Mucosa of stomach (tissue), 1 donor: ENCODE data around the gene MET.

Experiments used
- H3K27me3 ChIP-seq: one replicate; pipeline ENCODE4 v1.7.0; 2013; ENCODE audit warnings: mild to moderate bottlenecking, low read length; ENCODE audit not compliant: control insufficient read depth, insufficient read depth
- H3K36me3 ChIP-seq: one replicate; pipeline ENCODE4 v1.7.0; 2013; ENCODE audit warnings: low read length; ENCODE audit not compliant: control insufficient read depth, insufficient read depth
- H3K4me1 ChIP-seq: one replicate; pipeline ENCODE4 v1.7.0; 2013; ENCODE audit warnings: mild to moderate bottlenecking, low read length; ENCODE audit not compliant: control insufficient read depth, insufficient read depth
- H3K4me3 ChIP-seq: one replicate; pipeline ENCODE4 v1.7.0; 2013; ENCODE audit warnings: low read length
- H3K9ac ChIP-seq: one replicate; pipeline ENCODE4 v1.7.0; 2013; ENCODE audit warnings: mild to moderate bottlenecking, low read length, moderate library complexity
- H3K9me3 ChIP-seq: one replicate; pipeline ENCODE4 v1.7.0; 2013; ENCODE audit warnings: mild to moderate bottlenecking, low read length, moderate library complexity; ENCODE audit not compliant: control insufficient read depth
- donor health status: Pancreatic carcinoma.

MET gene

DNA sequence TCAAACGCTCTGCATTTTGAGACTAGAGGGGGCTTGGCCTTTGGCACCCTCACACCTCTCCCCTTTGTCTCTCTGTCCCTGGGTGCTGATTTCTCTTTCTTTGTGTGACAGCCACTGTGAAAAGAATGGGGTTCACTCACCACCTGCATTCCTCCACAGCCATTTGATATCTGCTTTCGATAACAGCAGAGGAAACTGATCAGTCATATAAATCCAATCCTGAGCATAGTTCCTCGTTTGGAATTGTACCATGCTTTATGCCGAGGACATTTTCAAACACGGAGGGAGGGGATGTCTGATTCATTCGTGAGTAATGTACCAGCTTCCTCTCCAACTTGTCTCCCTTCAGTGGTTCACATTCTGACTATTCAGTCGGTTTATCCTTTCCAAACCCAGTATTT, 15.8 kb downstream of the MET start:
- no peak overlapping the region for H3K4me3 ChIP-seq
- H3K36me3 ChIP-seq: no peaks in the 10 kb centered on the region
- H3K4me1 ChIP-seq: peaks cover 11% of the 10 kb centered on the region
- no peak overlapping the region for H3K9ac ChIP-seq
- H3K27me3 ChIP-seq: no peaks in the 10 kb centered on the region
- no peaks in the 10 kb centered on the region for H3K9me3 ChIP-seq

DNA sequence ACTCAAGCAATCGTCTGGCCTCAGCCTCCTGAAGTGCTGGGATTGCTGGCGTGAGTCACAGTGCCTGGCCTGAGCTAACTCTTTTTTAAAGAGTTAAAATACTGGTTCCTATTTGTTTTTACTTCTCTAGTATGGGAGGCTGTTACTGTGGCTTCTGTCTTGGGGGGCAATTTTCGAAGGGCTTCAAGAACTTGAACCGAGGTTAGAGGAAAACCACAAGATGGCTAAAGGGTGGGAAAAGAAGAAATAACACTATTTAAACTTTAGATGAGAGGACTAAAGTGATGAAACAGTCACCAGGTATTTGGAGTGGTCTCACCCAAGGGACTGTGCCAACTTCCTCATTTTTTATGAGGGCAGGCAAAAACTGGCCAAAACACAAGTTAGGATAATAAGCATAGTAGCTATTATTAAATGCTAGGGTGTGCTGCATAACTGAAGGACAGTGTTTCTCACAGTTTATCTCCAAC, 17.8 kb downstream of the MET start:
- no peak overlapping the region for H3K9ac ChIP-seq
- peaks cover 14% of the 10 kb centered on the region for H3K4me1 ChIP-seq
- no peaks in the 10 kb centered on the region for H3K36me3 ChIP-seq
- H3K9me3 ChIP-seq: no peaks in the 10 kb centered on the region
- H3K4me3 ChIP-seq: no peak overlapping the region
- H3K27me3 ChIP-seq: no peaks in the 10 kb centered on the region

DNA sequence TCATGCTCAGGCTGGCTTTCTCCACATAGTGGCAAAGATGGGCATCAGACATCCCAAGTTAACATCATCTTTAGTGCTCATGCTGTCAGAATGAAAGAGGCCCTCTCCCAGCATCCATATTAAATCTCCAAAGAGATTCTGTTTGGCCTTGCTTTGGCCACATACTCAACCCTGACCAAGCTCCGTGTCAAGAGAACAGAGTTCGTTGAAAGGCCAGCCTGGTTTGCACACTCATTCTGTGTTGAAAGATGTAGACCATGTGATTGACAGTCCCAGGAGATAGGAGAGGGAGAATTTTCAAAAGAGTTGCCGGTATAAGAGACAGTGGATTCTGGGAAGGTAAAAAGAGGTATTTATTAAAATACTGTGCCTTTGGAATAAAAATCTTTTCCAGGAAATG, 19.7 kb downstream of the MET start:
- Histone ChIP-seq H3K9me3 (no peaks in the 10 kb centered on the region), H3K9ac (no peak overlapping the region), H3K36me3 (no peaks in the 10 kb centered on the region), H3K4me1 (peaks cover 9% of the 10 kb centered on the region), H3K27me3 (no peaks in the 10 kb centered on the region), H3K4me3 (no peak overlapping the region)

DNA sequence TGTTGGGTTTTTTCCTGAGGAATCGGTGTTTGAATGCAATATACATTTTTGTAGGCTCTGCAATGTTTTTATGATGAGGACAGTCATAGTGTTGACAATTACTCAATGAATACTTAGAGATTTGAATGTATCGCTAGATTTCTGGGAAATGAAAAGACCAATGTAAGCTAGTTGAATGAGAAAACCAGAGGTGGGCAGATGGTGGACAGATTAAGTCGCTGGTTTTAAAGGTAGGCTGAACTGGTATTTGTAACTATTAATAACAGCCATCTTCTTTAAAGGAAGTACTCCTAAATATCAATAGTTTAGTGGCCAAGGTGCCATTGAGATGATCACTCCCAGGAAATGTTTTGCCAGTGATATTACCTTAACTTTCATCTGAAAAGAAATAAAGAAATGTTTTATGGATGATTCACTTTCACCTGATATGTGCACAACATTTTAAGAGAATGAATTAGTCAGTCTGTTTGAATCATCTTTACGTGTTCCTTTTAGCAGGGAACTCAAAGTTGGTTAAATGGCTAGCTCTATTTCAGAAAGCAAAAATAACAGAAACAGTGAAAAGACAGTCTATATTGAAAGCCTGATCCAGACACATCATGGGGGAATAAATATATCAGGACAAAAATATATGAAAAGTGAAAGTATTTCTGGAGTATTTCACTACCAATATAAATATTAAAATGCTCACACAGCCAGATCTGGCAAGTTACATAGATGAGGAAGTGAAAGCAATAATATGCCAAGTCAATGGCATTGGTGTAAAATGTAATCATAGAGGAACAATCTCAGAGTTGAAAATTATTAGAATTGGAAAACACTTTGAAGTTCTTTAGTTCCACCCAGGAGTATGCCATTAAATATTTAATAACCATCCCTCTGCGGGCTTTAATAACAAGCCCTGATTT, 20.7 kb downstream of the MET start:
- Histone ChIP-seq H3K27me3 (no peaks in the 10 kb centered on the region), H3K9me3 (no peaks in the 10 kb centered on the region), H3K36me3 (no peaks in the 10 kb centered on the region), H3K4me3 (no peak overlapping the region), H3K4me1 (peaks cover 4% of the 10 kb centered on the region), H3K9ac (no peak overlapping the region)

DNA sequence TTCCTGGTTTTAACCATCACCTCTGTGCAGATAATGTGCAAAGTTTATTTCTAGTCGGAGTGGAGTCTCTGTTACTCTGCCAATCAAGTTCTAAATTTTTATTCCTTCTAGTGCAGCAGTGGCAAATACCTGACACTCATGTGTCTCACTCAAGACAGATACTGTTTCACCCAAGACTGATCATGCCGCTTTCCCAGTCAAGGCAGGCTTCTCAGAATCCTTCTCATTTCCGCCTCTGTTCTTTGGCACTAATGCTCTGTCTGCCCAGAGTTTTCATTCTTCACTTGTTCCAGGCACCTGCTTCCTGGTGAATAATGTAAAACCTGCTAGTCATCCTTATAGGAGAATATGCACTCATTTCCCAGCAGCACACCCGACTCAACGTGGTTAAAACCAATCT, 24.7 kb downstream of the MET start:
- no peak overlapping the region for H3K9ac ChIP-seq
- no peak overlapping the region for H3K4me3 ChIP-seq
- H3K36me3 ChIP-seq: no peaks in the 10 kb centered on the region
- no peaks in the 10 kb centered on the region for H3K27me3 ChIP-seq
- H3K4me1 ChIP-seq: peaks cover 4% of the 10 kb centered on the region
- H3K9me3 ChIP-seq: no peaks in the 10 kb centered on the region

DNA sequence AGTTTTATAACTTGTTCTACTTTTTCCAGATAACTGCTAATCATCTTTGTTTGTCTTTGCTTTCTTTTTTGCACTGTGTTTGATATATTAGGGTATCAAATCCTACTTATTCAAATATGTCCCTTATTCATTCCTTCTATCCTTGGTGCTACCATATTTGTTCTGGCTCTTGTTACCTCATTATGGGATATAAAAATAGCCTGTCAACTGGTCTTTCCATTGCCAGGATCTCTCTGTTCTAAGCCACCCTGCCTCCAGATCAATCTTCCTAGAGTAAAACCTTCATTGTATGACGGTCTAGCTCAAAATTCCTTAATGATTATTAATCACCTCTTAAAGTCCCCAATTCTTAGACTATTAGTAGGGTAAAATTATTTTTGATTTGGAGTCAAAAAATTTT, 25.2 kb downstream of the MET start:
- Histone ChIP-seq H3K9me3 (no peaks in the 10 kb centered on the region), H3K9ac (no peak overlapping the region), H3K4me3 (no peak overlapping the region), H3K36me3 (no peaks in the 10 kb centered on the region), H3K4me1 (peaks cover 4% of the 10 kb centered on the region), H3K27me3 (no peaks in the 10 kb centered on the region)

DNA sequence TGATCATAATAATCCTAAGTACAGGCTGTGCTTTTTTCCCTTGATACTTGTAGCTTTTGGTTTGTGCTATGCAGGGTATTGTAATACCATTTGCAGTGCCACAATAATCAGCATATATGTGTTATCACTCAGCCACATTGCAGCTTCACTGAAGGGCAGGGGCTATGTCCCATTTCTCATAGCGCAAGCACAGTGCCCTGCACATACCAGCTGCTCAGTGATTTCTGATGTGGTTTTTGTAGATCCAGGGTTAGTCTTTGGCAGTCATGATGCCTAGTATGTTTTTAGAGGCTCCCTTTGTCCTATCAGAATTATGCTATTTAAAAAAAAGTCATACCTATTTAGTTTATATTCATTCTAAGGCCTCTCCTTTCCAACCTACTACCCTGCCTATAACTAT, 25.8 kb downstream of the MET start:
- H3K27me3 ChIP-seq: no peaks in the 10 kb centered on the region
- H3K4me1 ChIP-seq: peaks cover 4% of the 10 kb centered on the region
- H3K9me3 ChIP-seq: no peaks in the 10 kb centered on the region
- no peak overlapping the region for H3K9ac ChIP-seq
- H3K36me3 ChIP-seq: no peaks in the 10 kb centered on the region
- H3K4me3 ChIP-seq: no peak overlapping the region

DNA sequence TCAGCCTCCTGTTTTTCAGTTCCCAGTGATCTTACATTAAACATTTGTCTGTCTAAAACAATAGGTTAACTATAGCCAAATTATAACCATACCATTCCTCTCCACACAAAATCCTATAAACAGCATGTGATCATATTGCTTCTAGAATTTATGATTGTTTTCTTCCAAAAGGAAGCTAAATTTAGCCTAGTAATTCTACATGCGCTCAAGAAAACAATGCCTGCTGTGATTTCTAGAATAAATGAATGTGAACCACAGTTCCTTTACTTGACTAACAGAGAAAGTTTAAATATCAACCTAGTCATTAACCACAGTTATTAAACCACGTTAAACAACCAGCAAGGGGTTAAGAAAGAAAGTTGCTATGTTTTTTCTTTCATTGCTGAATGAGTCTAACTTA, 26.4 kb downstream of the MET start:
- H3K36me3 ChIP-seq: no peaks in the 10 kb centered on the region
- H3K27me3 ChIP-seq: no peaks in the 10 kb centered on the region
- no peak overlapping the region for H3K4me3 ChIP-seq
- no peaks in the 10 kb centered on the region for H3K4me1 ChIP-seq
- no peaks in the 10 kb centered on the region for H3K9me3 ChIP-seq
- no peak overlapping the region for H3K9ac ChIP-seq

DNA sequence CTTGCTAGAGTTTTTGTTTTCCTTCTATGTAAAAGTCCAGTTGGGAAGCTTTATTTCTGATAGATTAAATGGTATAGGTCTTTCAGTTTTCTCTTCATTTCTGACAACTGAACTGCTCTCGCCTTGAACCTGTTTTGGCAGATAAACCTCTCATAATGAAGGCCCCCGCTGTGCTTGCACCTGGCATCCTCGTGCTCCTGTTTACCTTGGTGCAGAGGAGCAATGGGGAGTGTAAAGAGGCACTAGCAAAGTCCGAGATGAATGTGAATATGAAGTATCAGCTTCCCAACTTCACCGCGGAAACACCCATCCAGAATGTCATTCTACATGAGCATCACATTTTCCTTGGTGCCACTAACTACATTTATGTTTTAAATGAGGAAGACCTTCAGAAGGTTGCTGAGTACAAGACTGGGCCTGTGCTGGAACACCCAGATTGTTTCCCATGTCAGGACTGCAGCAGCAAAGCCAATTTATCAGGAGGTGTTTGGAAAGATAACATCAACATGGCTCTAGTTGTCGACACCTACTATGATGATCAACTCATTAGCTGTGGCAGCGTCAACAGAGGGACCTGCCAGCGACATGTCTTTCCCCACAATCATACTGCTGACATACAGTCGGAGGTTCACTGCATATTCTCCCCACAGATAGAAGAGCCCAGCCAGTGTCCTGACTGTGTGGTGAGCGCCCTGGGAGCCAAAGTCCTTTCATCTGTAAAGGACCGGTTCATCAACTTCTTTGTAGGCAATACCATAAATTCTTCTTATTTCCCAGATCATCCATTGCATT, 27.1 kb downstream of the MET start:
- Histone ChIP-seq H3K27me3 (no peaks in the 10 kb centered on the region), H3K36me3 (no peaks in the 10 kb centered on the region)

DNA sequence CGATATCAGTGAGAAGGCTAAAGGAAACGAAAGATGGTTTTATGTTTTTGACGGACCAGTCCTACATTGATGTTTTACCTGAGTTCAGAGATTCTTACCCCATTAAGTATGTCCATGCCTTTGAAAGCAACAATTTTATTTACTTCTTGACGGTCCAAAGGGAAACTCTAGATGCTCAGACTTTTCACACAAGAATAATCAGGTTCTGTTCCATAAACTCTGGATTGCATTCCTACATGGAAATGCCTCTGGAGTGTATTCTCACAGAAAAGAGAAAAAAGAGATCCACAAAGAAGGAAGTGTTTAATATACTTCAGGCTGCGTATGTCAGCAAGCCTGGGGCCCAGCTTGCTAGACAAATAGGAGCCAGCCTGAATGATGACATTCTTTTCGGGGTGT, 27.7 kb downstream of the MET start:
- Histone ChIP-seq H3K9ac (no peak overlapping the region), H3K4me3 (no peak overlapping the region), H3K9me3 (no peaks in the 10 kb centered on the region), H3K36me3 (no peaks in the 10 kb centered on the region), H3K4me1 (no peaks in the 10 kb centered on the region), H3K27me3 (no peaks in the 10 kb centered on the region)

More for the DNA sequence above, 27.1 kb downstream of the MET start:
- Histone ChIP-seq H3K9me3 (no peaks in the 10 kb centered on the region), H3K4me1 (no peaks in the 10 kb centered on the region), H3K9ac (no peak overlapping the region), H3K4me3 (no peak overlapping the region)

DNA sequence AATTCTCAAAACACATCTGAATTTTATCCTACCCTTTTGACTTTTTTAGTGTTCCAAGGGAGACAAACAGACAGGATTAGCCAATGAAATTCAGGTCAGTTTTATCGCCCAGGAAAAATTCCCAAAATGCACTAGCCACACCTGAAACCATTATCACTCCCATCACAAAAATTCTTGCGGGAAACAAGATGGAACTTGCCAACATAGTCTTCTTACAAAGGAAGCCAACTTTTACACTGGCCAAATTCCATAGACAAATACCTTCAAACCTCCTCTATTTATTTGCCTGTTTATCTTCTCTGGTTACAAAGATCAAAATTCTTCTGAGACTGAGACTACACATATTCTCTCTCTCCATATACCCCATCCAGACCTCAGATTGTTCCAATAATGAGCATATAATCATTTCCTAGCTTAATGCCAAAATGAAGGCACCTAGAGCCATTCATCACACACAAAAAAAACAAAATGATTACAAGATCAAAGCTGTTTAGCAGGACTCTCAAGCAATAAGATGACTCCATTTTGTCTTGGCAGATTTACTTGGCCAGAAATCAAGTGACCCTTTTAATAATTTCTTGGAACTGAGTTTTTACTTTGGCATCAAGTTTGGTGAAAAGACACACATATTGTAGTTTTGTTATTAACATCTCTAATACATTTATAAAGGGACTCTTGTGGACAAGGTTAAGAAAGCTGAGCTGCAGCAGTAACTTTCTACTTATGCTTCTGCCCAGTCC, 30.2 kb downstream of the MET start:
- H3K9ac ChIP-seq: no peak overlapping the region
- H3K4me1 ChIP-seq: no peaks in the 10 kb centered on the region

More for the DNA sequence above, 30.2 kb downstream of the MET start:
- no peaks in the 10 kb centered on the region for H3K9me3 ChIP-seq
- H3K4me3 ChIP-seq: no peak overlapping the region
- H3K36me3 ChIP-seq: no peaks in the 10 kb centered on the region
- H3K27me3 ChIP-seq: no peaks in the 10 kb centered on the region
